Tracheal epithelial cell (primary cell): ENCODE measurements around the gene OR3A3. TPM values are rescaled to one million over a fixed set of nuclear protein-coding genes. Genes with fewer than 3 reads are reported as not detected.

Experiments
- total RNA-seq: library from RNA; depleted of rRNA; stranded (reverse); fragments of >200 nt; gene quantifications from 2 replicates; pipeline ENCODE4 v1.2.1, GENCODE V29; 2014

The OR3A3 gene
- total RNA-seq: not detected in 2 replicates

GRCh38 chr17:3411070-3411469 lies at the start of gene OR3A3:
Gene OR3A3, plus strand, starts transcription at chr17:3411370.

GRCh38 chr17:3385869-3386816 lies 25.0 kb upstream of the OR3A3 start, which contains the start of gene OR3A2:
Gene OR3A2, minus strand, starts transcription at chr17:3386308.

GRCh38 chr17:3398310-3398709 lies 12.9 kb upstream of the OR3A3 start, which contains the start of gene OR1E1:
Gene OR1E1, minus strand, starts transcription at chr17:3398410. Its CDS starts 0 bp downstream, at chr17:3398410.

GRCh38 chr17:3433741-3434140 lies 22.6 kb downstream of the OR3A3 start, which contains the start of gene OR1E2:
Gene OR1E2, minus strand, starts transcription at chr17:3433841. Its CDS starts 0 bp downstream, at chr17:3433841.

GRCh38 chr17:3471599-3471998 lies 60.4 kb downstream of the OR3A3 start, which contains the start of gene SPATA22:
Gene SPATA22, minus strand, starts transcription at chr17:3471819. Its CDS starts 2,494 bp downstream, at chr17:3469325.

Other genes starting within 250 kb of the OR3A3 start
- not detected in 2 replicates for gene OR1A2, start 213.9 kb upstream of the OR3A3 start, total RNA-seq
- not detected in 2 replicates for gene OR1A1, start 203.7 kb upstream of the OR3A3 start, total RNA-seq
- not detected in 2 replicates for gene OR3A1, start 113.0 kb upstream of the OR3A3 start, total RNA-seq
- gene OR3A2, start 25.1 kb upstream of the OR3A3 start, total RNA-seq: not detected in 2 replicates
- not detected in 2 replicates for gene OR1E1, start 13.0 kb upstream of the OR3A3 start, total RNA-seq
- not detected in 2 replicates for gene OR1E2, start 22.5 kb downstream of the OR3A3 start, total RNA-seq
- 0.24 TPM in 1 of 2 replicates, not detected in the other for gene SPATA22, start 60.4 kb downstream of the OR3A3 start, total RNA-seq
- not detected in 2 replicates for gene ASPA, start 64.6 kb downstream of the OR3A3 start, total RNA-seq
- 0.21 and 9.9 TPM in 2 replicates for gene TRPV3, start 146.4 kb downstream of the OR3A3 start, total RNA-seq
- gene TRPV1, start 198.0 kb downstream of the OR3A3 start, total RNA-seq: 0.72 and 1.3 TPM in 2 replicates
- 7.5 and 7.7 TPM in 2 replicates for gene SHPK, start 224.9 kb downstream of the OR3A3 start, total RNA-seq
- gene CTNS, start 225.4 kb downstream of the OR3A3 start, total RNA-seq: 16.4 and 28.7 TPM in 2 replicates